GM18858 (cell line): ENCODE data around the gene SMARCC1.

Experiments
- ATAC-seq: cut with Tn5 transposase; IDR thresholded peaks from one replicate; pipeline ENCODE4 v1.9.1; 2021; ENCODE audit not compliant: unreplicated experiment

SMARCC1 gene

GRCh38 chr3:47636921-47637320 lies 144.8 kb downstream of the SMARCC1 start:
- no peak for ATAC-seq

GRCh38 chr3:47636225-47636624 lies 145.5 kb downstream of the SMARCC1 start:
- no peak for ATAC-seq

- no peak for ATAC-seq
These were observed 146.2 kb downstream of the SMARCC1 start for GRCh38 chr3:47635536-47635935.

GRCh38 chr3:47634996-47635395 lies 146.7 kb downstream of the SMARCC1 start:
- no peak for ATAC-seq

GRCh38 chr3:47630810-47631209 lies 150.9 kb downstream of the SMARCC1 start:
- ATAC-seq, result no peak

GRCh38 chr3:47629770-47630169 lies 151.9 kb downstream of the SMARCC1 start:
- ATAC-seq, result no peak

GRCh38 chr3:47628426-47628825 lies 153.3 kb downstream of the SMARCC1 start:
- ATAC-seq, result no peak

GRCh38 chr3:47622671-47623461 lies 158.8 kb downstream of the SMARCC1 start:
- no peak for ATAC-seq

GRCh38 chr3:47617086-47618010 lies 164.3 kb downstream of the SMARCC1 start:
- ATAC-seq, result no peak

- no peak for ATAC-seq
These were observed 166.9 kb downstream of the SMARCC1 start for GRCh38 chr3:47614788-47615187.

- ATAC-seq, result no peak
These were observed 168.0 kb downstream of the SMARCC1 start for GRCh38 chr3:47613722-47614121.

- no peak for ATAC-seq
These were observed 168.8 kb downstream of the SMARCC1 start for GRCh38 chr3:47612879-47613278.

- ATAC-seq, result no peak
These were observed 169.5 kb downstream of the SMARCC1 start for GRCh38 chr3:47612178-47612577.

GRCh38 chr3:47611576-47611975 lies 170.1 kb downstream of the SMARCC1 start:
- ATAC-seq, result no peak

GRCh38 chr3:47610583-47610982 lies 171.1 kb downstream of the SMARCC1 start:
- no peak for ATAC-seq

- no peak for ATAC-seq
These were observed 174.4 kb downstream of the SMARCC1 start for GRCh38 chr3:47607335-47607734.

GRCh38 chr3:47606165-47606564 lies 175.5 kb downstream of the SMARCC1 start:
- ATAC-seq, result no peak

GRCh38 chr3:47605652-47606051 lies 176.0 kb downstream of the SMARCC1 start:
- ATAC-seq, result no peak

- ATAC-seq, result no peak
These were observed 177.5 kb downstream of the SMARCC1 start for GRCh38 chr3:47604145-47604544.

- ATAC-seq, result no peak
These were observed 178.4 kb downstream of the SMARCC1 start for GRCh38 chr3:47603332-47603731.

- ATAC-seq, result no peak
These were observed 180.4 kb downstream of the SMARCC1 start for GRCh38 chr3:47601281-47601680.

- no peak for ATAC-seq
These were observed 186.9 kb downstream of the SMARCC1 start for GRCh38 chr3:47594792-47595191.
